Neural cell (in vitro differentiated cells): ENCODE measurements around the gene ADH1C. TPM values are rescaled to one million over a fixed set of nuclear protein-coding genes. Genes with fewer than 3 reads are reported as not detected.

Source experiments
- H2AFZ ChIP-seq: fragments of 200-600, 300-800 bp; sonication (generic), shearing (Covaris generic); 2 replicates; pipeline ENCODE4 v1.6.0; 2014; ENCODE audit warnings: low read depth, mild to moderate bottlenecking, antibody characterized with exemption, low read length, moderate library complexity
- H3F3A ChIP-seq: fragments of 200-600 bp; shearing (Covaris generic); 2 replicates; pipeline ENCODE4 v1.6.1; 2016; ENCODE audit warnings: mild to moderate bottlenecking, moderate library complexity, mixed read lengths, antibody characterized with exemption, low read length; ENCODE audit not compliant: insufficient read depth, poor library complexity, severe bottlenecking
- H3K27ac ChIP-seq: fragments of 200-600, 300-800 bp; sonication (generic), shearing (Covaris generic); 2 replicates; pipeline ENCODE4 v1.5.1; 2014; ENCODE audit warnings: mild to moderate bottlenecking, low read length, moderate library complexity
- H3K27me3 ChIP-seq: fragments of 300-800, 200-600 bp; sonication (generic), shearing (Covaris generic); 2 replicates; pipeline ENCODE4 v1.6.0; 2014; ENCODE audit warnings: mild to moderate bottlenecking, low read depth, low read length, moderate library complexity; ENCODE audit not compliant: insufficient read depth
- H3K36me3 ChIP-seq: fragments of 300-800, 200-600 bp; sonication (generic), shearing (Covaris generic); 2 replicates; pipeline ENCODE4 v1.5.1; 2014; ENCODE audit warnings: mild to moderate bottlenecking, antibody characterized with exemption, low read length, moderate library complexity; ENCODE audit not compliant: insufficient read depth
- H3K4me2 ChIP-seq: fragments of 300-800, 200-600 bp; sonication (generic), shearing (Covaris generic); 2 replicates; pipeline ENCODE4 v1.6.0; 2014; ENCODE audit warnings: mild to moderate bottlenecking, low read length
- H3K4me3 ChIP-seq: fragments of 300-800, 200-600 bp; sonication (generic), shearing (Covaris generic); 2 replicates; pipeline ENCODE4 v1.5.1; 2014; ENCODE audit warnings: mild to moderate bottlenecking, low read length, moderate library complexity
- H3K79me2 ChIP-seq: fragments of 200-600 bp; shearing (Covaris generic); replicated peaks from 2 replicates; pipeline ENCODE4 v1.6.0; 2014; ENCODE audit warnings: mild to moderate bottlenecking, low read length, moderate library complexity; ENCODE audit not compliant: insufficient read depth
- H3K9ac ChIP-seq: fragments of 300-800, 200-600 bp; sonication (generic), shearing (Covaris generic); 2 replicates; pipeline ENCODE4 v1.6.1; 2016; ENCODE audit warnings: mild to moderate bottlenecking, low read length, mixed read lengths
- H3K9me2 ChIP-seq: fragments of 200-600 bp; shearing (Covaris generic); 2 replicates; pipeline ENCODE4 v1.6.1; 2016; ENCODE audit warnings: mild to moderate bottlenecking, low read length, mixed read lengths; ENCODE audit not compliant: insufficient read depth
- H3K9me3 ChIP-seq: fragments of 200-600, 300-800 bp; sonication (generic), shearing (Covaris generic); 2 replicates; pipeline ENCODE4 v1.6.1; 2016; ENCODE audit warnings: mild to moderate bottlenecking, mixed run types, low read length, moderate library complexity, mixed read lengths
- H4K20me1 ChIP-seq: fragments of 200-600 bp; shearing (Covaris generic); 2 replicates; pipeline ENCODE4 v1.6.1; 2016; ENCODE audit warnings: mild to moderate bottlenecking, mixed run types; ENCODE audit not compliant: insufficient read depth
- CTCF ChIP-seq: fragments of 450-650 bp; IDR thresholded peaks from 2 replicates; pipeline ENCODE4 v1.5.1; 2014; ENCODE audit warnings: antibody characterized with exemption, mild to moderate bottlenecking, moderate library complexity; ENCODE audit not compliant: poor library complexity, severe bottlenecking
- EP300 ChIP-seq: fragments of 450-650 bp; conservative IDR thresholded peaks from 2 replicates; pipeline ENCODE4 v1.6.1; 2014; ENCODE audit warnings: antibody characterized with exemption, mild to moderate bottlenecking, moderate library complexity; ENCODE audit not compliant: poor library complexity, severe bottlenecking
- EZH2 ChIP-seq: fragments of 200-600, 300-800 bp; shearing (Covaris generic), sonication (generic); IDR thresholded peaks from 2 replicates; pipeline ENCODE4 v1.6.1; 2014; ENCODE audit warnings: antibody characterized with exemption, low read length, borderline replicate concordance, mild to moderate bottlenecking; ENCODE audit not compliant: insufficient read depth, poor library complexity, severe bottlenecking
- MXI1 ChIP-seq: fragments of 450-650 bp; conservative IDR thresholded peaks from 2 replicates; pipeline ENCODE4 v1.6.1; 2014; ENCODE audit warnings: antibody characterized with exemption, mild to moderate bottlenecking; ENCODE audit not compliant: poor library complexity, severe bottlenecking
- POLR2AphosphoS5 ChIP-seq: IDR thresholded peaks from 2 replicates; pipeline ENCODE4 v1.6.1; 2012
- RAD21 ChIP-seq: fragments of 450-650 bp; conservative IDR thresholded peaks from 2 replicates; pipeline ENCODE4 v1.6.1; 2014; ENCODE audit warnings: antibody characterized with exemption, mild to moderate bottlenecking, moderate library complexity
- REST ChIP-seq: IDR thresholded peaks from 2 replicates; pipeline ENCODE4 v1.6.1; 2012; ENCODE audit warnings: borderline replicate concordance
- SMC3 ChIP-seq: fragments of 450-650 bp; conservative IDR thresholded peaks from 2 replicates; pipeline ENCODE4 v1.6.1; 2014; ENCODE audit warnings: antibody characterized with exemption, mild to moderate bottlenecking, moderate library complexity; ENCODE audit not compliant: poor library complexity
- TAF1 ChIP-seq: IDR thresholded peaks from 2 replicates; pipeline ENCODE4 v1.6.1; 2012; ENCODE audit warnings: low read depth
- polyA plus RNA-seq: library from polyadenylated mRNA; depleted of rRNA; stranded (reverse); fragments of >200 nt; gene quantifications from 2 replicates; pipeline ENCODE4 v1.2.3, GENCODE V29; 2014

The ADH1C gene
- polyA plus RNA-seq, 1 donor from 2014 or later = not detected

- no peaks in the 10 kb centered on the region for H3F3A ChIP-seq
Measured at GRCh38 chr4:99305638-99306400, 46.7 kb downstream of the ADH1C start.

More at GRCh38 chr4:99305638-99306400, 46.7 kb downstream of the ADH1C start:
- Histone ChIP-seq H3K27ac (no peak overlapping the region), H3K9me2 (no peaks in the 10 kb centered on the region), H3K4me2 (no peak overlapping the region), H4K20me1 (no peaks in the 10 kb centered on the region), H2AFZ (no peak overlapping the region), H3K79me2 (no peaks in the 10 kb centered on the region), H3K9ac (no peak overlapping the region), H3K27me3 (no peaks in the 10 kb centered on the region), H3K36me3 (no peaks in the 10 kb centered on the region), H3K4me3 (no peak overlapping the region), H3K9me3 (no peaks in the 10 kb centered on the region)
- TF ChIP-seq SMC3 (no peak), EZH2 (no peak), RAD21 (no peak), TAF1 (no peak), POLR2AphosphoS5 (no peak), CTCF (no peak), MXI1 (no peak), REST (no peak), EP300 (no peak)
